Liver (tissue), 9 donors: Measurements from ENCODE around the gene MAP3K20. TPM values are rescaled to one million over a fixed set of nuclear protein-coding genes. Genes with fewer than 3 reads are reported as not detected.

ENCODE experiments used
- DNase-seq: peaks from one replicate; pipeline ENCODE4 v3.0.0-alpha.2; 2017; ENCODE audit warnings: low spot score
- H3K27ac ChIP-seq, 2 donors: one replicate each; pipeline ENCODE4 v1.7.0; 2013; ENCODE audit warnings: inconsistent platforms in 2 of 2, low read length in 2 of 2, control low read depth in 1 of 2, low read depth in 1 of 2, mild to moderate bottlenecking in 1 of 2
- H3K27me3 ChIP-seq, 4 donors: one replicate each; pipeline versions ENCODE4 v1.6.1 to v1.7.0; 2013; ENCODE audit warnings: low read length in 3 of 4, inconsistent platforms in 1 of 4, mild to moderate bottlenecking in 1 of 4, moderate library complexity in 1 of 4; ENCODE audit not compliant: control insufficient read depth in 4 of 4, insufficient read depth in 4 of 4
- H3K36me3 ChIP-seq, 4 donors: one replicate each; pipeline versions ENCODE4 v1.6.1 to v1.7.0; 2013; ENCODE audit warnings: low read length in 3 of 4, mild to moderate bottlenecking in 3 of 4, low read depth in 1 of 4, moderate library complexity in 1 of 4; ENCODE audit not compliant: control insufficient read depth in 4 of 4, insufficient read depth in 3 of 4
- H3K4me1 ChIP-seq, 4 donors: one replicate each; pipeline versions ENCODE4 v1.6.1 to v1.7.0; 2013; ENCODE audit warnings: low read length in 3 of 4, mild to moderate bottlenecking in 3 of 4, moderate library complexity in 1 of 4; ENCODE audit not compliant: control insufficient read depth in 4 of 4, insufficient read depth in 4 of 4
- H3K4me3 ChIP-seq, 3 donors: one replicate each; pipeline versions ENCODE4 v1.6.1 to v1.7.0; 2013; ENCODE audit warnings: low read length in 3 of 3, control low read depth in 1 of 3, low read depth in 1 of 3, mild to moderate bottlenecking in 1 of 3
- H3K9ac ChIP-seq, 2 donors: one replicate each; pipeline ENCODE4 v1.7.0; 2013; ENCODE audit warnings: low read length in 2 of 2, mild to moderate bottlenecking in 2 of 2, moderate library complexity in 2 of 2, control low read depth in 1 of 2, low read depth in 1 of 2
- H3K9me3 ChIP-seq, 4 donors: one replicate each; pipeline versions ENCODE4 v1.6.1 to v1.7.0; 2013; ENCODE audit warnings: low read length in 3 of 4; ENCODE audit not compliant: control insufficient read depth in 4 of 4
- EGR1 ChIP-seq, 2 donors: IDR thresholded peaks; 2 replicates each; pipeline ENCODE4 v1.6.1; 2016 to 2018; ENCODE audit warnings: antibody characterized with exemption in 2 of 2, low read depth in 2 of 2
- FOXA1 ChIP-seq: IDR thresholded peaks from 2 replicates; pipeline ENCODE4 v1.6.1; 2016; ENCODE audit warnings: antibody characterized with exemption
- FOXA2 ChIP-seq: IDR thresholded peaks from 2 replicates; pipeline ENCODE4 v1.6.1; 2016; ENCODE audit warnings: antibody characterized with exemption
- HNF4A ChIP-seq, 2 donors: conservative IDR thresholded peaks; 2 replicates each; pipeline ENCODE4 v1.6.1; 2016; ENCODE audit warnings: antibody characterized with exemption in 2 of 2, mild to moderate bottlenecking in 2 of 2
- HNF4G ChIP-seq: IDR thresholded peaks from 2 replicates; pipeline ENCODE4 v1.6.1; 2016; ENCODE audit warnings: antibody characterized with exemption
- JUND ChIP-seq, 2 donors: IDR thresholded peaks; 2 replicates each; pipeline ENCODE4 v1.6.1; 2016; ENCODE audit warnings: antibody characterized with exemption in 2 of 2
- RAD21 ChIP-seq, 2 donors: IDR thresholded peaks; 2 replicates each; pipeline ENCODE4 v1.6.1; 2016; ENCODE audit warnings: antibody characterized with exemption in 2 of 2, mild to moderate bottlenecking in 2 of 2
- RXRA ChIP-seq, 2 donors: IDR thresholded peaks; 2 replicates each; pipeline ENCODE4 v1.6.1; 2017 to 2018; ENCODE audit warnings: antibody characterized with exemption in 2 of 2, mild to moderate bottlenecking in 1 of 2
- TAF1 ChIP-seq: conservative IDR thresholded peaks from 2 replicates; pipeline ENCODE4 v1.6.1; 2016; ENCODE audit warnings: antibody characterized with exemption, mild to moderate bottlenecking
- YY1 ChIP-seq: IDR thresholded peaks from 2 replicates; pipeline ENCODE4 v1.6.1; 2016; ENCODE audit warnings: antibody characterized with exemption, mild to moderate bottlenecking
- WGBS: extraction: QIAGEN DNeasy Blood & Tissue Kit; methylation state at CpG from one replicate; pipeline ENCODE4 v1.1.7; 2013; 5-methylcytosine and 5-hydroxymethylcytosine counted together
- polyA plus RNA-seq, 2 donors: library from polyadenylated mRNA; stranded (reverse) in 1 of 2; unstranded in 1 of 2; fragments of 200-250 nt in 1 of 2; fragments of >200 nt in 1 of 2; fragmentation: Nextera tagmentation in 1 of 2; extraction: Ambion mirVana in 1 of 2; gene quantifications; one replicate each; pipeline versions ENCODE4 v1.2.1 to v1.2.3, GENCODE V29; 2013 to 2015
- total RNA-seq, 2 donors: library from RNA; depleted of rRNA; stranded (reverse); fragments of >200 nt; gene quantifications; one replicate each; pipeline ENCODE4 v1.2.3, GENCODE V29; 2014
- TF ChIP-seq, protein P1 (sequence below): IDR thresholded peaks from 2 replicates; pipeline ENCODE4 v1.6.1; 2016; ENCODE audit warnings: antibody characterized with exemption
- TF ChIP-seq, protein P2 (sequence below): IDR thresholded peaks from 2 replicates; pipeline ENCODE4 v1.6.1; 2016; ENCODE audit warnings: antibody characterized with exemption
- TF ChIP-seq, protein P3 (sequence below): IDR thresholded peaks from 2 replicates; pipeline ENCODE4 v1.6.1; 2016; ENCODE audit warnings: antibody characterized with exemption, mild to moderate bottlenecking
- TF ChIP-seq, protein P4 (sequence below): fragments of 150-350 bp; IDR thresholded peaks from 2 replicates; pipeline ENCODE4 v1.5.1; 2017; ENCODE audit warnings: improper control_type of control experiment, low read depth, low read length; ENCODE audit not compliant: missing input control
- TF ChIP-seq, protein P5 (sequence below): IDR thresholded peaks from 2 replicates; pipeline ENCODE4 v1.6.1; 2016; ENCODE audit warnings: antibody characterized with exemption
- donor health status: healthy.
- donor health status: healthy.
- donor health status: healthy.
- donor health status: healthy.
- donor health status: healthy.

MAP3K20 gene
- total and polyA plus RNA-seq, 4 donors = 9.1 to 22.6 (median 14.9) TPM

DNA sequence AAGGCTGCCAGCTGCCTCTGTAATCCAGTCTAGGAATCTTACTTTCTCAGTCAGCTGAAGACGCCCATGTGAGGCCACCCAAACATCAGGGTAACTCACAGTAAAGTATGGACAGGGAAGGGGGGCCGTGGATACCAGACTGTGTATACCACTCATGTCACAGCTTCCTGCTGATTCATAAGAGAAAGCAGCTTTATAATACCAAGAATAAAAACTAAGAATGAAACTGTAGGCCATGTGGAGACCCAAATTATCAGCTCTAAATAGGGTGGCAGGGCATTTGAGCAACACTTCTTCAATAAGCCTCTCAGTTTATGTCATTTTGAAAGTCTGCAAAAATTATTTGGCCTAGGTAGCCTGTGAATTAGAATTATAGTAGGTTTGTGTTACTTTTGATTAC lies 164.0 kb downstream of the MAP3K20 start:
- Histone ChIP-seq H3K27ac (no peak overlapping the region), H3K4me3 (no peak overlapping the region), H3K36me3 (peaks cover 0 to 11% (median 6%) of the 10 kb centered on the region in 4 donors), H3K9ac (no peak overlapping the region), H3K4me1 (no peaks in the 10 kb centered on the region), H3K27me3 (no peaks in the 10 kb centered on the region), H3K9me3 (no peaks in the 10 kb centered on the region)
- TF ChIP-seq YY1 = no peak
- WGBS = 93% methylated on average over 2 of the region's 2 CpGs
- DNase-seq = no peak

DNA sequence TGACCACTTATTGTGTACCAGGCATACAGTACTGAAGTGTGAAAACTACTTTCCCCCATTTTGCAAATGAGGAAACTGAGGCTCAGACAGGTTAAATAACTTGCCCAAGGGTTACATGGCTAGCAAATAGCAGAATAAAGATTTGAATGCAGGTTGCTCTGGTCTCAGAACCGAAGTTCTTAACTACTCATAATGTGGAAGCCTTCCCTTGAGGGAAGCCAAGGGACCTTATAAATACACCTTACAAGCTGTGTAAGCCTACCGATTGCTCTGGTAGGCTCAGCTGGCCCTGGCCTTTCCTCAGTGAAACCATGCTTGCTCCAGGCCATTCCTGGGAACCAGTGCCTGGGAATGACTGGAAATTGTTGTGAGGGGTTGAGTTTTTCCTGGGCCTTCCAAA lies 164.4 kb downstream of the MAP3K20 start:
- no peaks in the 10 kb centered on the region for H3K9me3 ChIP-seq
- H3K36me3 ChIP-seq = peaks cover 0 to 11% (median 6%) of the 10 kb centered on the region in 4 donors
- no peaks in the 10 kb centered on the region for H3K4me1 ChIP-seq
- WGBS = 92% methylated on average over 2 of the region's 2 CpGs
- TF ChIP-seq YY1 = no peak
- no peak overlapping the region for H3K9ac ChIP-seq
- DNase-seq = no peak
- no peak overlapping the region for H3K27ac ChIP-seq
- H3K4me3 ChIP-seq = no peak overlapping the region
- H3K27me3 ChIP-seq = no peaks in the 10 kb centered on the region

DNA sequence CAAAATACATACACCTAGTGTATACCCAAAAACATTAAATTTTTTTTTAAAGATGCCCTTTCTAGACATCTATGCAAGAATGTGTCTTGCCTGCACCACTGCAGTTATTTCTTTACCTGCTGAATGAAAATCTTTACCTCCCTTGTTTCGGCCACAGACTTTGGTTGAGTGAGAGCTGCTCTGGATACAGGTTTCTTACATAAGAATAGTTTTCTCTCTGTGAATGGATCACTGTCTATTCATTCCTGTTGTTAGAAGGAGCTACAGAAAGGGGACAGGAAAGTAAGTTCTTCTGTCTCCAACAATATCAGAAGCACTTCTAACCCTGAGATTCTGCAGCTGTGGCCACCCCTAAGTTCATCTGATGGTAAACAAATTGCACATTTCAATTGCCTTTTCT lies 166.0 kb downstream of the MAP3K20 start:
- WGBS = 99% methylated on average over 1 of the region's 1 CpG
- TF ChIP-seq EGR1 (IDR thresholded peaks at IDR 0.05; ENCODE audit: low read depth in 2 of 2) = no peak
- no peak for TF ChIP-seq TAF1
- TF ChIP-seq HNF4G = no peak
- TF ChIP-seq FOXA2 = no peak
- no peak for TF ChIP-seq HNF4A (conservative IDR thresholded peaks at IDR 0.05)
- TF ChIP-seq, protein P1, sequence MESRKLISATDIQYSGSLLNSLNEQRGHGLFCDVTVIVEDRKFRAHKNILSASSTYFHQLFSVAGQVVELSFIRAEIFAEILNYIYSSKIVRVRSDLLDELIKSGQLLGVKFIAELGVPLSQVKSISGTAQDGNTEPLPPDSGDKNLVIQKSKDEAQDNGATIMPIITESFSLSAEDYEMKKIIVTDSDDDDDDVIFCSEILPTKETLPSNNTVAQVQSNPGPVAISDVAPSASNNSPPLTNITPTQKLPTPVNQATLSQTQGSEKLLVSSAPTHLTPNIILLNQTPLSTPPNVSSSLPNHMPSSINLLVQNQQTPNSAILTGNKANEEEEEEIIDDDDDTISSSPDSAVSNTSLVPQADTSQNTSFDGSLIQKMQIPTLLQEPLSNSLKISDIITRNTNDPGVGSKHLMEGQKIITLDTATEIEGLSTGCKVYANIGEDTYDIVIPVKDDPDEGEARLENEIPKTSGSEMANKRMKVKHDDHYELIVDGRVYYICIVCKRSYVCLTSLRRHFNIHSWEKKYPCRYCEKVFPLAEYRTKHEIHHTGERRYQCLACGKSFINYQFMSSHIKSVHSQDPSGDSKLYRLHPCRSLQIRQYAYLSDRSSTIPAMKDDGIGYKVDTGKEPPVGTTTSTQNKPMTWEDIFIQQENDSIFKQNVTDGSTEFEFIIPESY = no peak
- no peak for TF ChIP-seq RXRA (IDR thresholded peaks at IDR 0.05)
- no peak for TF ChIP-seq JUND (IDR thresholded peaks at IDR 0.05)
- TF ChIP-seq, protein P2, sequence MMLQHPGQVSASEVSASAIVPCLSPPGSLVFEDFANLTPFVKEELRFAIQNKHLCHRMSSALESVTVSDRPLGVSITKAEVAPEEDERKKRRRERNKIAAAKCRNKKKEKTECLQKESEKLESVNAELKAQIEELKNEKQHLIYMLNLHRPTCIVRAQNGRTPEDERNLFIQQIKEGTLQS = no peak
- TF ChIP-seq, protein P3, sequence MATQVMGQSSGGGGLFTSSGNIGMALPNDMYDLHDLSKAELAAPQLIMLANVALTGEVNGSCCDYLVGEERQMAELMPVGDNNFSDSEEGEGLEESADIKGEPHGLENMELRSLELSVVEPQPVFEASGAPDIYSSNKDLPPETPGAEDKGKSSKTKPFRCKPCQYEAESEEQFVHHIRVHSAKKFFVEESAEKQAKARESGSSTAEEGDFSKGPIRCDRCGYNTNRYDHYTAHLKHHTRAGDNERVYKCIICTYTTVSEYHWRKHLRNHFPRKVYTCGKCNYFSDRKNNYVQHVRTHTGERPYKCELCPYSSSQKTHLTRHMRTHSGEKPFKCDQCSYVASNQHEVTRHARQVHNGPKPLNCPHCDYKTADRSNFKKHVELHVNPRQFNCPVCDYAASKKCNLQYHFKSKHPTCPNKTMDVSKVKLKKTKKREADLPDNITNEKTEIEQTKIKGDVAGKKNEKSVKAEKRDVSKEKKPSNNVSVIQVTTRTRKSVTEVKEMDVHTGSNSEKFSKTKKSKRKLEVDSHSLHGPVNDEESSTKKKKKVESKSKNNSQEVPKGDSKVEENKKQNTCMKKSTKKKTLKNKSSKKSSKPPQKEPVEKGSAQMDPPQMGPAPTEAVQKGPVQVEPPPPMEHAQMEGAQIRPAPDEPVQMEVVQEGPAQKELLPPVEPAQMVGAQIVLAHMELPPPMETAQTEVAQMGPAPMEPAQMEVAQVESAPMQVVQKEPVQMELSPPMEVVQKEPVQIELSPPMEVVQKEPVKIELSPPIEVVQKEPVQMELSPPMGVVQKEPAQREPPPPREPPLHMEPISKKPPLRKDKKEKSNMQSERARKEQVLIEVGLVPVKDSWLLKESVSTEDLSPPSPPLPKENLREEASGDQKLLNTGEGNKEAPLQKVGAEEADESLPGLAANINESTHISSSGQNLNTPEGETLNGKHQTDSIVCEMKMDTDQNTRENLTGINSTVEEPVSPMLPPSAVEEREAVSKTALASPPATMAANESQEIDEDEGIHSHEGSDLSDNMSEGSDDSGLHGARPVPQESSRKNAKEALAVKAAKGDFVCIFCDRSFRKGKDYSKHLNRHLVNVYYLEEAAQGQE = no peak
- TF ChIP-seq, protein P4, sequence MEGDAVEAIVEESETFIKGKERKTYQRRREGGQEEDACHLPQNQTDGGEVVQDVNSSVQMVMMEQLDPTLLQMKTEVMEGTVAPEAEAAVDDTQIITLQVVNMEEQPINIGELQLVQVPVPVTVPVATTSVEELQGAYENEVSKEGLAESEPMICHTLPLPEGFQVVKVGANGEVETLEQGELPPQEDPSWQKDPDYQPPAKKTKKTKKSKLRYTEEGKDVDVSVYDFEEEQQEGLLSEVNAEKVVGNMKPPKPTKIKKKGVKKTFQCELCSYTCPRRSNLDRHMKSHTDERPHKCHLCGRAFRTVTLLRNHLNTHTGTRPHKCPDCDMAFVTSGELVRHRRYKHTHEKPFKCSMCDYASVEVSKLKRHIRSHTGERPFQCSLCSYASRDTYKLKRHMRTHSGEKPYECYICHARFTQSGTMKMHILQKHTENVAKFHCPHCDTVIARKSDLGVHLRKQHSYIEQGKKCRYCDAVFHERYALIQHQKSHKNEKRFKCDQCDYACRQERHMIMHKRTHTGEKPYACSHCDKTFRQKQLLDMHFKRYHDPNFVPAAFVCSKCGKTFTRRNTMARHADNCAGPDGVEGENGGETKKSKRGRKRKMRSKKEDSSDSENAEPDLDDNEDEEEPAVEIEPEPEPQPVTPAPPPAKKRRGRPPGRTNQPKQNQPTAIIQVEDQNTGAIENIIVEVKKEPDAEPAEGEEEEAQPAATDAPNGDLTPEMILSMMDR = no peak
- TF ChIP-seq YY1 = no peak
- TF ChIP-seq RAD21 (IDR thresholded peaks at IDR 0.05) = no peak
- no peak for TF ChIP-seq FOXA1
- TF ChIP-seq, protein P5, sequence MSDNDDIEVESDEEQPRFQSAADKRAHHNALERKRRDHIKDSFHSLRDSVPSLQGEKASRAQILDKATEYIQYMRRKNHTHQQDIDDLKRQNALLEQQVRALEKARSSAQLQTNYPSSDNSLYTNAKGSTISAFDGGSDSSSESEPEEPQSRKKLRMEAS = no peak
- peaks cover 0 to 11% (median 5%) of the 10 kb centered on the region in 4 donors for H3K36me3 ChIP-seq

More for the DNA sequence above, 166.0 kb downstream of the MAP3K20 start:
- no peaks in the 10 kb centered on the region for H3K27me3 ChIP-seq
- H3K27ac ChIP-seq = no peak overlapping the region
- no peaks in the 10 kb centered on the region for H3K4me1 ChIP-seq
- H3K9me3 ChIP-seq = no peaks in the 10 kb centered on the region
- DNase-seq = no peak
- no peak overlapping the region for H3K4me3 ChIP-seq
- no peak overlapping the region for H3K9ac ChIP-seq
